GM18870 (cell line): ENCODE data around the gene PACSIN2.

Experiments
- ATAC-seq: cut with Tn5 transposase; IDR thresholded peaks from one replicate; pipeline ENCODE4 v1.9.1; 2021; ENCODE audit warnings: moderate library complexity; ENCODE audit not compliant: unreplicated experiment

Gene PACSIN2

GRCh38 chr22:42871146-42872050 is 143.6 kb downstream of the PACSIN2 start:
- no peak for ATAC-seq

GRCh38 chr22:42869888-42870480 is 145.0 kb downstream of the PACSIN2 start:
- no peak for ATAC-seq

GRCh38 chr22:42869463-42869862 is 145.5 kb downstream of the PACSIN2 start:
- ATAC-seq = no peak

GRCh38 chr22:42868751-42869251 is 146.1 kb downstream of the PACSIN2 start:
- no peak for ATAC-seq

GRCh38 chr22:42866100-42866499 is 148.8 kb downstream of the PACSIN2 start:
- no peak for ATAC-seq

- ATAC-seq = no peak
Observed at GRCh38 chr22:42865536-42865935, 149.4 kb downstream of the PACSIN2 start.

GRCh38 chr22:42863349-42863961 is 151.5 kb downstream of the PACSIN2 start:
- no peak for ATAC-seq

- ATAC-seq = no peak
Observed at GRCh38 chr22:42862045-42862734, 152.8 kb downstream of the PACSIN2 start.

GRCh38 chr22:42860968-42861367 is 154.0 kb downstream of the PACSIN2 start:
- ATAC-seq = no peak

GRCh38 chr22:42857845-42858481 is 157.0 kb downstream of the PACSIN2 start:
- no peak for ATAC-seq

GRCh38 chr22:42856865-42857704 is 157.9 kb downstream of the PACSIN2 start, which contains the start of gene ARFGAP3:
TSS of gene ARFGAP3 (minus strand) at chr22:42857273. CDS start at chr22:42857182, 91 bp downstream.
- ATAC-seq = peak; percentile 67

- ATAC-seq = no peak
Observed at GRCh38 chr22:42856179-42856864, 158.6 kb downstream of the PACSIN2 start.

- no peak for ATAC-seq
Observed at GRCh38 chr22:42855721-42856120, 159.2 kb downstream of the PACSIN2 start.

- ATAC-seq = no peak
Observed at GRCh38 chr22:42855211-42855610, 159.7 kb downstream of the PACSIN2 start.

GRCh38 chr22:42848941-42849550 is 165.9 kb downstream of the PACSIN2 start:
- no peak for ATAC-seq

GRCh38 chr22:42847110-42847509 is 167.8 kb downstream of the PACSIN2 start:
- ATAC-seq = no peak

- no peak for ATAC-seq
Observed at GRCh38 chr22:42844756-42845155, 170.2 kb downstream of the PACSIN2 start.

- ATAC-seq = no peak
Observed at GRCh38 chr22:42842658-42843370, 172.1 kb downstream of the PACSIN2 start.
